B cell (primary cell): Measurements from ENCODE around the gene HOXD10. TPM values are rescaled to one million over a fixed set of nuclear protein-coding genes. Genes with fewer than 3 reads are reported as not detected.
A peak's percentile ranks its signal among the peaks of the same experiment; 100 is the strongest.

Experiments used
- ATAC-seq: fragments of 200-7000 bp; cut with Tn5 transposase; one replicate; pipeline ENCODE4 v1.10.0; 2021; ENCODE audit warnings: low read depth, mild to moderate bottlenecking, moderate number of reproducible peaks, moderate library complexity
- CTCF ChIA-PET: fragments of 350-600 bp; sonication (Branson Sonifier 250); formaldehyde crosslinking; loops from one replicate; lab custom pipeline; 2021; ENCODE audit warnings: antibody characterized with exemption, inconsistent platforms; lab: Charles Lee
- POLR2A ChIA-PET: fragments of 350-600 bp; sonication (Branson Sonifier 250); formaldehyde crosslinking; loops from one replicate; lab custom pipeline; 2021; ENCODE audit warnings: antibody characterized with exemption; lab: Charles Lee
- DNase-seq: peaks from one replicate; pipeline ENCODE4 v3.0.0; 2013
- H2AFZ ChIP-seq: 2 replicates; pipeline ENCODE4 v1.6.1; 2012; ENCODE audit warnings: mild to moderate bottlenecking, low read depth, low read length; ENCODE audit not compliant: insufficient read depth, poor library complexity, severe bottlenecking
- H3K27ac ChIP-seq, 2 donors: 1 replicate in 1 of 2; 2 replicates in 1 of 2; pipeline ENCODE4 v1.5.1; 2012 to 2013; ENCODE audit warnings: low read length in 2 of 2, mild to moderate bottlenecking in 2 of 2, moderate library complexity in 1 of 2
- H3K27me3 ChIP-seq, 4 experiments: fragments of 200-600 bp in 1 of 4; sonication (generic) in 1 of 4; replicated peaks in 1 of 4; 1 replicate in 2 of 4; 2 replicates in 2 of 4; pipeline versions ENCODE4 v1.6.1 to v1.7.0; 2013 to 2016; ENCODE audit warnings: low read length in 3 of 4, mild to moderate bottlenecking in 2 of 4, mixed read lengths in 1 of 4, moderate library complexity in 1 of 4; ENCODE audit not compliant: insufficient read depth in 4 of 4, control insufficient read depth in 3 of 4; ENCODE audit errors: control extremely low read depth in 1 of 4
- H3K36me3 ChIP-seq, 2 experiments: replicated peaks in 1 of 2; 1 replicate in 1 of 2; 2 replicates in 1 of 2; pipeline versions ENCODE4 v1.6.1 to v1.7.1; 2013; ENCODE audit warnings: low read length in 1 of 2; ENCODE audit not compliant: insufficient read depth in 2 of 2, control insufficient read depth in 1 of 2; ENCODE audit errors: control extremely low read depth in 1 of 2, extremely low read depth in 1 of 2
- H3K4me1 ChIP-seq, 2 donors: fragments of 200-600 bp in 1 of 2; sonication (generic) in 1 of 2; 1 replicate in 1 of 2; 2 replicates in 1 of 2; pipeline versions ENCODE4 v1.5.1 to v1.6.1; 2013 to 2017; ENCODE audit warnings: low read length in 2 of 2; ENCODE audit not compliant: control insufficient read depth in 2 of 2, insufficient read depth in 2 of 2
- H3K4me2 ChIP-seq: replicated peaks from 2 replicates; pipeline ENCODE3; 2012; ENCODE audit warnings: mild to moderate bottlenecking, low read depth, low read length; ENCODE audit not compliant: poor library complexity, severe bottlenecking
- H3K4me3 ChIP-seq, 5 experiments: fragments of 200-600 bp in 1 of 5; sonication (generic) in 1 of 5; 1 replicate in 3 of 5; 2 replicates in 2 of 5; pipeline versions ENCODE4 v1.5.1 to v1.7.0; 2011 to 2016; ENCODE audit warnings: low read length in 4 of 5, mild to moderate bottlenecking in 4 of 5, low read depth in 2 of 5, control low read depth in 1 of 5, moderate library complexity in 1 of 5; ENCODE audit not compliant: insufficient read depth in 1 of 5; ENCODE audit errors: control extremely low read depth in 1 of 5, extremely low read depth in 1 of 5
- H3K79me2 ChIP-seq: fragments of 200-600 bp; sonication (generic); one replicate; pipeline ENCODE4 v1.6.0; 2016; ENCODE audit warnings: low read length; ENCODE audit not compliant: control insufficient read depth, insufficient read depth
- H3K9ac ChIP-seq: fragments of 200-600 bp; sonication (generic); 2 replicates; pipeline ENCODE4 v1.6.1; 2017; ENCODE audit warnings: mild to moderate bottlenecking, low read length, moderate library complexity
- H3K9me3 ChIP-seq, 3 donors: one replicate each; pipeline versions ENCODE4 v1.6.1 to v1.7.1; 2013; ENCODE audit warnings: low read length in 2 of 3; ENCODE audit not compliant: control insufficient read depth in 2 of 3, insufficient read depth in 1 of 3; ENCODE audit errors: control extremely low read depth in 1 of 3
- H4K20me1 ChIP-seq: 2 replicates; pipeline ENCODE4 v1.6.0; 2012; ENCODE audit warnings: mild to moderate bottlenecking, low read length; ENCODE audit not compliant: insufficient read depth, control insufficient read depth, poor library complexity, severe bottlenecking
- H3K27ac Mint-ChIP-seq: one replicate; pipeline ENCODE4 v1.8.0; 2021; ENCODE audit warnings: mixed read lengths
- H3K27me3 Mint-ChIP-seq: one replicate; pipeline ENCODE4 v1.8.0; 2021; ENCODE audit warnings: mixed read lengths
- H3K4me1 Mint-ChIP-seq: one replicate; pipeline ENCODE4 v1.8.0; 2021; ENCODE audit warnings: mixed read lengths
- H3K4me3 Mint-ChIP-seq: one replicate; pipeline ENCODE4 v1.8.0; 2021; ENCODE audit warnings: mixed read lengths
- H3K9me3 Mint-ChIP-seq: one replicate; pipeline ENCODE4 v1.8.0; 2022; ENCODE audit warnings: mixed read lengths; ENCODE audit not compliant: insufficient read depth
- EZH2 ChIP-seq: IDR thresholded peaks from 2 replicates; pipeline ENCODE4 v1.6.1; 2012; ENCODE audit warnings: borderline replicate concordance, low read depth, mild to moderate bottlenecking, moderate library complexity, low read length; ENCODE audit not compliant: insufficient read depth, poor library complexity, severe bottlenecking
- WGBS: methylation state at CpG from one replicate; pipeline ENCODE4 v1.1.5; 2013; ENCODE audit warnings: missing lambda C conversion rate; ENCODE audit not compliant: insufficient coverage; 5-methylcytosine and 5-hydroxymethylcytosine counted together
- intact Hi-C: fragments of 100-400 bp; cut with micrococcal nuclease; formaldehyde crosslinking; loops from one replicate; pipeline ENCODE4 v1.10.0; 2022
- polyA plus RNA-seq: library from polyadenylated mRNA; depleted of rRNA; stranded (reverse); fragments of >200 nt; gene quantifications from 2 replicates; pipeline ENCODE4 v1.2.3, GENCODE V29; 2012
- total RNA-seq, 2 donors: library from RNA; stranded (reverse); fragments of 120-200 nt in 1 of 2; gene quantifications; 1 replicate in 1 of 2; 2 replicates in 1 of 2; pipeline versions ENCODE4 v1.2.3 to v1.2.4, GENCODE V29; 2013 to 2022
- TF ChIP-seq, protein P1 (sequence below): fragments of 200-600 bp; IDR thresholded peaks from one replicate; pipeline ENCODE4 v1.8.0; 2022; ENCODE audit warnings: antibody characterized with exemption, mild to moderate bottlenecking

The HOXD10 gene
- total and polyA plus RNA-seq, 2 donors (not counting 1 experiment from before 2014, with no cell fraction given), result not detected

GRCh38 chr2:176164611-176165369 lies 48.2 kb downstream of the HOXD10 start:
- Mint-ChIP-seq H3K27ac (no peak overlapping the region), H3K4me3 (no peak overlapping the region), H3K27me3 (peaks cover 76% of the 10 kb centered on the region), H3K4me1 (peaks cover 6% of the 10 kb centered on the region), H3K9me3 (no peaks in the 10 kb centered on the region)
- Histone ChIP-seq H2AFZ (peak overlapping the region; percentile 25), H3K4me1 (peaks cover 4 to 11% of the 10 kb centered on the region in 2 donors), H3K4me3 (no peak overlapping the region), H3K9ac (no peak overlapping the region), H3K4me2 (no peak overlapping the region), H3K79me2 (no peaks in the 10 kb centered on the region), H3K36me3 (no peaks in the 10 kb centered on the region), H3K27me3 (peaks cover 0 to 84% (median 60%) of the 10 kb centered on the region in 4 experiments), H3K9me3 (peaks cover 0 to 58% (median 0%) of the 10 kb centered on the region in 3 donors), H3K27ac (no peak overlapping the region), H4K20me1 (no peaks in the 10 kb centered on the region)
- no peak for TF ChIP-seq EZH2
- TF ChIP-seq, protein P1, sequence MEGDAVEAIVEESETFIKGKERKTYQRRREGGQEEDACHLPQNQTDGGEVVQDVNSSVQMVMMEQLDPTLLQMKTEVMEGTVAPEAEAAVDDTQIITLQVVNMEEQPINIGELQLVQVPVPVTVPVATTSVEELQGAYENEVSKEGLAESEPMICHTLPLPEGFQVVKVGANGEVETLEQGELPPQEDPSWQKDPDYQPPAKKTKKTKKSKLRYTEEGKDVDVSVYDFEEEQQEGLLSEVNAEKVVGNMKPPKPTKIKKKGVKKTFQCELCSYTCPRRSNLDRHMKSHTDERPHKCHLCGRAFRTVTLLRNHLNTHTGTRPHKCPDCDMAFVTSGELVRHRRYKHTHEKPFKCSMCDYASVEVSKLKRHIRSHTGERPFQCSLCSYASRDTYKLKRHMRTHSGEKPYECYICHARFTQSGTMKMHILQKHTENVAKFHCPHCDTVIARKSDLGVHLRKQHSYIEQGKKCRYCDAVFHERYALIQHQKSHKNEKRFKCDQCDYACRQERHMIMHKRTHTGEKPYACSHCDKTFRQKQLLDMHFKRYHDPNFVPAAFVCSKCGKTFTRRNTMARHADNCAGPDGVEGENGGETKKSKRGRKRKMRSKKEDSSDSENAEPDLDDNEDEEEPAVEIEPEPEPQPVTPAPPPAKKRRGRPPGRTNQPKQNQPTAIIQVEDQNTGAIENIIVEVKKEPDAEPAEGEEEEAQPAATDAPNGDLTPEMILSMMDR, result no peak
- intact Hi-C loops, result no loop called here
- DNase-seq, result no peak
- no peak for ATAC-seq
- WGBS, result 9% methylated on average over 52 of the region's 52 CpGs
- POLR2A ChIA-PET, result no interaction called here
- CTCF ChIA-PET, result no interaction called here

- ChIA-PET POLR2A (no interaction called here), CTCF (no interaction called here)
- Histone ChIP-seq H3K9ac (no peak overlapping the region), H3K27ac (no peak overlapping the region), H2AFZ (peak overlapping the region; percentile 25), H3K4me2 (no peak overlapping the region), H3K79me2 (no peaks in the 10 kb centered on the region), H3K27me3 (peaks cover 0 to 82% (median 58%) of the 10 kb centered on the region in 4 experiments), H3K4me1 (peaks cover 4 to 11% of the 10 kb centered on the region in 2 donors), H3K4me3 (no peak overlapping the region), H3K36me3 (no peaks in the 10 kb centered on the region), H4K20me1 (no peaks in the 10 kb centered on the region), H3K9me3 (peaks cover 0 to 51% (median 0%) of the 10 kb centered on the region in 3 donors)
- DNase-seq (no peak), ATAC-seq (no peak)
- Mint-ChIP-seq H3K4me1 (peaks cover 6% of the 10 kb centered on the region), H3K4me3 (no peak overlapping the region), H3K9me3 (no peaks in the 10 kb centered on the region), H3K27ac (no peak overlapping the region), H3K27me3 (peaks cover 78% of the 10 kb centered on the region)
- TF ChIP-seq, protein P1, result no peak
- no peak for TF ChIP-seq EZH2
- 4% methylated on average over 19 of the region's 26 CpGs for WGBS
- intact Hi-C loops, result no loop called here
These were observed 48.9 kb downstream of the HOXD10 start for GRCh38 chr2:176165370-176166050.
